CD4-positive, alpha-beta T cell (primary cell): ENCODE measurements around the gene TIMM44. TPM values are rescaled to one million over a fixed set of nuclear protein-coding genes. Genes with fewer than 3 reads are reported as not detected.

ENCODE experiments used
- ATAC-seq: fragments of 200-7000 bp; cut with Tn5 transposase; one replicate; pipeline ENCODE4 v1.10.0; 2022; ENCODE audit warnings: mild to moderate bottlenecking; ENCODE audit not compliant: poor library complexity
- CTCF ChIA-PET: fragments of 350-600 bp; sonication (Branson Sonifier 250); formaldehyde crosslinking; loops from one replicate; lab custom pipeline; 2021; ENCODE audit warnings: antibody characterized with exemption, inconsistent platforms; lab: Charles Lee
- POLR2A ChIA-PET: fragments of 350-600 bp; sonication (Branson Sonifier 250); formaldehyde crosslinking; loops from one replicate; lab custom pipeline; 2021; ENCODE audit warnings: antibody characterized with exemption, inconsistent platforms; lab: Charles Lee
- DNase-seq, 14 experiments: peaks; one replicate each; pipeline ENCODE4 v3.0.0-alpha.2; 2013 to 2020; ENCODE audit warnings: mixed read lengths in 2 of 14
- H3K27ac ChIP-seq, 2 donors: one replicate each; pipeline versions ENCODE4 v1.5.1 to v1.7.0; 2013; ENCODE audit warnings: low read length in 2 of 2, low read depth in 1 of 2, mild to moderate bottlenecking in 1 of 2
- H3K27me3 ChIP-seq, 2 experiments: 1 replicate in 1 of 2; 2 replicates in 1 of 2; pipeline versions ENCODE4 v1.6.1 to v1.7.0; 2013; ENCODE audit warnings: low read length in 2 of 2, control low read depth in 1 of 2, mild to moderate bottlenecking in 1 of 2, moderate library complexity in 1 of 2; ENCODE audit not compliant: insufficient read depth in 2 of 2, control insufficient read depth in 1 of 2
- H3K36me3 ChIP-seq: one replicate; pipeline ENCODE4 v1.6.1; 2013; ENCODE audit warnings: low read length, control low read depth; ENCODE audit not compliant: insufficient read depth
- H3K4me1 ChIP-seq: one replicate; pipeline ENCODE4 v1.6.1; 2013; ENCODE audit warnings: low read length, control low read depth; ENCODE audit not compliant: insufficient read depth
- H3K4me3 ChIP-seq: one replicate; pipeline ENCODE4 v1.5.1; 2013; ENCODE audit warnings: mild to moderate bottlenecking, low read length, moderate library complexity
- H3K9me3 ChIP-seq, 2 experiments: 1 replicate in 1 of 2; 2 replicates in 1 of 2; pipeline versions ENCODE4 v1.6.1 to v1.7.0; 2013; ENCODE audit warnings: low read length in 2 of 2, mild to moderate bottlenecking in 2 of 2, control low read depth in 1 of 2, moderate library complexity in 1 of 2; ENCODE audit not compliant: control insufficient read depth in 1 of 2, insufficient read depth in 1 of 2
- H3K27ac Mint-ChIP-seq: one replicate; pipeline ENCODE4 v1.8.0; 2020; ENCODE audit warnings: mixed read lengths
- H3K27me3 Mint-ChIP-seq: one replicate; pipeline ENCODE4 v1.8.0; 2021; ENCODE audit warnings: mixed read lengths
- H3K36me3 Mint-ChIP-seq: one replicate; pipeline ENCODE4 v1.8.0; 2021; ENCODE audit warnings: low read depth, mixed read lengths
- H3K4me1 Mint-ChIP-seq: one replicate; pipeline ENCODE4 v1.8.0; 2021; ENCODE audit warnings: low read depth, mixed read lengths
- H3K4me3 Mint-ChIP-seq: one replicate; pipeline ENCODE4 v1.8.0; 2020; ENCODE audit warnings: mild to moderate bottlenecking, mixed read lengths
- H3K9me3 Mint-ChIP-seq: one replicate; pipeline ENCODE4 v1.8.0; 2020; ENCODE audit warnings: mixed read lengths
- CTCF ChIP-seq: fragments of 200-600 bp; IDR thresholded peaks from one replicate; pipeline ENCODE4 v1.8.0; 2022; ENCODE audit warnings: antibody characterized with exemption, mild to moderate bottlenecking
- intact Hi-C, 2 experiments: fragments of 100-400 bp; cut with DNase I in 1 of 2; cut with micrococcal nuclease in 1 of 2; formaldehyde crosslinking; loops; one replicate each; pipeline versions ENCODE4 v1.15.1 to v1.9.0; 2023 to 2025; cut with DNase I, micrococcal nuclease
- total RNA-seq, 174 experiments: library from RNA in 2 of 174; stranded (reverse) in 2 of 174; gene quantifications; one replicate each; pipeline ENCODE4 v1.2.3 and lab custom pipeline; 2021 to 2026

TIMM44 gene
- total RNA-seq, 2 experiments from 2014 or later: 83.9 to 85.0 TPM

- CTCF ChIA-PET: interaction anchor here (2.7 kb wide), 1 partner anchor 20 kb away, joined by 8 read pairs; no protein-coding TSS in a partner anchor
- no peak for DNase-seq
Observed at GRCh38 chr19:7982651-7983099, 39.2 kb upstream of the TIMM44 start.

GRCh38 chr19:7982103-7982502 is 38.6 kb upstream of the TIMM44 start:
- H3K4me1 Mint-ChIP-seq: peaks cover 8% of the 10 kb centered on the region
- DNase-seq (no peak), ATAC-seq (no peak)
- H3K27ac Mint-ChIP-seq: no peak overlapping the region
- ChIA-PET CTCF (interaction anchor here (2.7 kb wide), 1 partner anchor 20 kb away, joined by 8 read pairs; no protein-coding TSS in a partner anchor), POLR2A (no interaction called here)
- H3K36me3 Mint-ChIP-seq: peaks cover 51% of the 10 kb centered on the region
- Histone ChIP-seq H3K27ac (no peak overlapping the region), H3K27me3 (no peaks in the 10 kb centered on the region), H3K4me3 (no peak overlapping the region), H3K9me3 (no peaks in the 10 kb centered on the region), H3K4me1 (no peaks in the 10 kb centered on the region), H3K36me3 (peaks cover 82% of the 10 kb centered on the region)
- no peaks in the 10 kb centered on the region for H3K9me3 Mint-ChIP-seq
- intact Hi-C loops: no loop called here
- no peak overlapping the region for H3K4me3 Mint-ChIP-seq
- H3K27me3 Mint-ChIP-seq: no peaks in the 10 kb centered on the region
- no peak for TF ChIP-seq CTCF

More at GRCh38 chr19:7982651-7983099, 39.2 kb upstream of the TIMM44 start:
- Histone ChIP-seq H3K4me1 (no peaks in the 10 kb centered on the region), H3K27me3 (no peaks in the 10 kb centered on the region), H3K4me3 (no peak overlapping the region), H3K27ac (no peak overlapping the region), H3K36me3 (peaks cover 81% of the 10 kb centered on the region), H3K9me3 (no peaks in the 10 kb centered on the region)
- Mint-ChIP-seq H3K27ac (no peak overlapping the region), H3K27me3 (no peaks in the 10 kb centered on the region), H3K4me3 (no peak overlapping the region), H3K36me3 (peaks cover 56% of the 10 kb centered on the region), H3K4me1 (peaks cover 11% of the 10 kb centered on the region), H3K9me3 (no peaks in the 10 kb centered on the region)
- no peak for TF ChIP-seq CTCF
- POLR2A ChIA-PET: no interaction called here
- ATAC-seq: no peak
- intact Hi-C loops: no loop called here

- H3K27me3 ChIP-seq: no peaks in the 10 kb centered on the region
- H3K9me3 ChIP-seq: no peaks in the 10 kb centered on the region
- ATAC-seq (no peak), DNase-seq (no peak)
- H3K4me3 ChIP-seq: no peak overlapping the region
- ChIA-PET CTCF (interaction anchor here (2.7 kb wide), 1 partner anchor 21 kb away, joined by 8 read pairs; no protein-coding TSS in a partner anchor), POLR2A (no interaction called here)
- H3K27ac Mint-ChIP-seq: no peak overlapping the region
- H3K27ac ChIP-seq: no peak overlapping the region
- H3K36me3 Mint-ChIP-seq: peaks cover 48% of the 10 kb centered on the region
- no peaks in the 10 kb centered on the region for H3K4me1 ChIP-seq
- peaks cover 82% of the 10 kb centered on the region for H3K36me3 ChIP-seq
- TF ChIP-seq CTCF: no peak
- peaks cover 8% of the 10 kb centered on the region for H3K4me1 Mint-ChIP-seq
- H3K4me3 Mint-ChIP-seq: no peak overlapping the region
- intact Hi-C loops: no loop called here
- no peaks in the 10 kb centered on the region for H3K27me3 Mint-ChIP-seq
- no peaks in the 10 kb centered on the region for H3K9me3 Mint-ChIP-seq
Observed at GRCh38 chr19:7981661-7982060, 38.2 kb upstream of the TIMM44 start.
